ENCODE results near the gene FBXL13.

GRCh38 chr7:102988631-102989560, 85.7 kb downstream of the FBXL13 start:
- TF ChIP-seq POLR2AphosphoS5 (IDR thresholded peaks at IDR 0.05; ENCODE audit: low read depth), result no peak
- TF ChIP-seq CTCF (IDR thresholded peaks at IDR 0.05; ENCODE audit: insufficient read depth, low read length), result no peak
